ENCODE data around the gene DGLUCY. TPM values are rescaled to one million over a fixed set of nuclear protein-coding genes. Genes with fewer than 3 reads are reported as not detected.
A peak's percentile ranks its signal among the peaks of the same experiment; 100 is the strongest.

DGLUCY gene
- total and polyA plus RNA-seq, 4 donors = 42.5 to 72.4 (median 51.1) TPM

GRCh38 chr14:91233936-91234790, 120.3 kb downstream of the DGLUCY start:
- H3K4me1 ChIP-seq (ENCODE audit: control insufficient read depth, insufficient read depth, low read length) = no peaks in the 10 kb centered on the region
- no peak overlapping the region for H3K27ac ChIP-seq (ENCODE audit: low read depth, low read length)
- no peaks in the 10 kb centered on the region for H3K9me3 ChIP-seq (ENCODE audit: control insufficient read depth, insufficient read depth, low read length)
- no peak overlapping the region for H3K4me3 ChIP-seq (ENCODE audit: low read depth, low read length)
- no peaks in the 10 kb centered on the region for H3K27me3 ChIP-seq (ENCODE audit: control insufficient read depth, insufficient read depth, low read length)
- peaks cover 19% of the 10 kb centered on the region for H3K36me3 ChIP-seq (ENCODE audit: control insufficient read depth, insufficient read depth, low read length)
- no peak for DNase-seq (ENCODE audit: low read depth in 4 of 6, low spot score in 6 of 6)
- 94% methylated on average over 63 of the region's 63 CpGs for WGBS (ENCODE audit: insufficient coverage)

- Histone ChIP-seq H3K27me3 (ENCODE audit: control insufficient read depth, insufficient read depth, low read length) (no peaks in the 10 kb centered on the region), H3K27ac (ENCODE audit: low read depth, low read length) (no peak overlapping the region), H3K4me3 (ENCODE audit: low read depth, low read length) (no peak overlapping the region), H3K36me3 (ENCODE audit: control insufficient read depth, insufficient read depth, low read length) (peaks cover 19% of the 10 kb centered on the region), H3K4me1 (ENCODE audit: control insufficient read depth, insufficient read depth, low read length) (no peaks in the 10 kb centered on the region), H3K9me3 (ENCODE audit: control insufficient read depth, insufficient read depth, low read length) (no peaks in the 10 kb centered on the region)
- over 99% methylated on average over 16 of the region's 16 CpGs for WGBS (ENCODE audit: insufficient coverage)
- no peak for DNase-seq (ENCODE audit: low read depth in 4 of 6, low spot score in 6 of 6)
Measured at GRCh38 chr14:91234791-91235114, 120.9 kb downstream of the DGLUCY start.

- no peak overlapping the region for H3K27ac ChIP-seq (ENCODE audit: low read depth, low read length)
- H3K27me3 ChIP-seq (ENCODE audit: control insufficient read depth, insufficient read depth, low read length) = no peaks in the 10 kb centered on the region
- no peak for DNase-seq (ENCODE audit: low read depth in 4 of 6, low spot score in 6 of 6)
- 90% methylated on average over 6 of the region's 7 CpGs for WGBS (ENCODE audit: insufficient coverage)
- no peak overlapping the region for H3K4me3 ChIP-seq (ENCODE audit: low read depth, low read length)
- H3K4me1 ChIP-seq (ENCODE audit: control insufficient read depth, insufficient read depth, low read length) = no peaks in the 10 kb centered on the region
- H3K9me3 ChIP-seq (ENCODE audit: control insufficient read depth, insufficient read depth, low read length) = no peaks in the 10 kb centered on the region
- H3K36me3 ChIP-seq (ENCODE audit: control insufficient read depth, insufficient read depth, low read length) = peaks cover 19% of the 10 kb centered on the region
Measured at GRCh38 chr14:91235841-91236240, 122.0 kb downstream of the DGLUCY start.

GRCh38 chr14:91237219-91237618, 123.3 kb downstream of the DGLUCY start:
- Histone ChIP-seq H3K4me1 (ENCODE audit: control insufficient read depth, insufficient read depth, low read length) (no peaks in the 10 kb centered on the region), H3K27ac (ENCODE audit: low read depth, low read length) (no peak overlapping the region), H3K27me3 (ENCODE audit: control insufficient read depth, insufficient read depth, low read length) (no peaks in the 10 kb centered on the region), H3K4me3 (ENCODE audit: low read depth, low read length) (no peak overlapping the region), H3K36me3 (ENCODE audit: control insufficient read depth, insufficient read depth, low read length) (peaks cover 19% of the 10 kb centered on the region), H3K9me3 (ENCODE audit: control insufficient read depth, insufficient read depth, low read length) (no peaks in the 10 kb centered on the region)
- no CpG with 5 or more reads among the region's 7 CpGs for WGBS (ENCODE audit: insufficient coverage)
- DNase-seq (ENCODE audit: low read depth in 4 of 6, low spot score in 6 of 6) = no peak

GRCh38 chr14:91238085-91238484, 124.2 kb downstream of the DGLUCY start:
- H3K4me1 ChIP-seq (ENCODE audit: control insufficient read depth, insufficient read depth, low read length) = no peaks in the 10 kb centered on the region
- H3K27me3 ChIP-seq (ENCODE audit: control insufficient read depth, insufficient read depth, low read length) = no peaks in the 10 kb centered on the region
- no peak overlapping the region for H3K4me3 ChIP-seq (ENCODE audit: low read depth, low read length)
- no peak for DNase-seq (ENCODE audit: low read depth in 4 of 6, low spot score in 6 of 6)
- H3K27ac ChIP-seq (ENCODE audit: low read depth, low read length) = no peak overlapping the region
- H3K9me3 ChIP-seq (ENCODE audit: control insufficient read depth, insufficient read depth, low read length) = no peaks in the 10 kb centered on the region
- 92% methylated on average over 2 of the region's 4 CpGs for WGBS (ENCODE audit: insufficient coverage)
- H3K36me3 ChIP-seq (ENCODE audit: control insufficient read depth, insufficient read depth, low read length) = peaks cover 17% of the 10 kb centered on the region

- Histone ChIP-seq H3K27ac (ENCODE audit: low read depth, low read length) (no peak overlapping the region), H3K4me3 (ENCODE audit: low read depth, low read length) (no peak overlapping the region), H3K27me3 (ENCODE audit: control insufficient read depth, insufficient read depth, low read length) (no peaks in the 10 kb centered on the region), H3K4me1 (ENCODE audit: control insufficient read depth, insufficient read depth, low read length) (peaks cover 3% of the 10 kb centered on the region), H3K9me3 (ENCODE audit: control insufficient read depth, insufficient read depth, low read length) (no peaks in the 10 kb centered on the region), H3K36me3 (ENCODE audit: control insufficient read depth, insufficient read depth, low read length) (peaks cover 12% of the 10 kb centered on the region)
- no peak for DNase-seq (ENCODE audit: low read depth in 4 of 6, low spot score in 6 of 6)
- 82% methylated on average over 2 of the region's 8 CpGs for WGBS (ENCODE audit: insufficient coverage)
Measured at GRCh38 chr14:91238661-91239060, 124.8 kb downstream of the DGLUCY start.

GRCh38 chr14:91241863-91242262, 128.0 kb downstream of the DGLUCY start:
- no peaks in the 10 kb centered on the region for H3K36me3 ChIP-seq (ENCODE audit: control insufficient read depth, insufficient read depth, low read length)
- no peaks in the 10 kb centered on the region for H3K9me3 ChIP-seq (ENCODE audit: control insufficient read depth, insufficient read depth, low read length)
- no peak for DNase-seq (ENCODE audit: low read depth in 4 of 6, low spot score in 6 of 6)
- H3K27ac ChIP-seq (ENCODE audit: low read depth, low read length) = no peak overlapping the region
- WGBS (ENCODE audit: insufficient coverage) = 77% methylated on average over 7 of the region's 7 CpGs
- H3K4me1 ChIP-seq (ENCODE audit: control insufficient read depth, insufficient read depth, low read length) = peaks cover 20% of the 10 kb centered on the region
- no peak overlapping the region for H3K4me3 ChIP-seq (ENCODE audit: low read depth, low read length)
- no peaks in the 10 kb centered on the region for H3K27me3 ChIP-seq (ENCODE audit: control insufficient read depth, insufficient read depth, low read length)

GRCh38 chr14:91242635-91243034, 128.8 kb downstream of the DGLUCY start:
- H3K36me3 ChIP-seq (ENCODE audit: control insufficient read depth, insufficient read depth, low read length) = no peaks in the 10 kb centered on the region
- WGBS (ENCODE audit: insufficient coverage) = 73% methylated on average over 2 of the region's 4 CpGs
- no peaks in the 10 kb centered on the region for H3K27me3 ChIP-seq (ENCODE audit: control insufficient read depth, insufficient read depth, low read length)
- H3K27ac ChIP-seq (ENCODE audit: low read depth, low read length) = no peak overlapping the region
- DNase-seq (ENCODE audit: low read depth in 4 of 6, low spot score in 6 of 6) = no peak
- H3K4me1 ChIP-seq (ENCODE audit: control insufficient read depth, insufficient read depth, low read length) = peaks cover 20% of the 10 kb centered on the region
- peaks cover 2% of the 10 kb centered on the region for H3K9me3 ChIP-seq (ENCODE audit: control insufficient read depth, insufficient read depth, low read length)
- H3K4me3 ChIP-seq (ENCODE audit: low read depth, low read length) = no peak overlapping the region

- peaks cover 20% of the 10 kb centered on the region for H3K4me1 ChIP-seq (ENCODE audit: control insufficient read depth, insufficient read depth, low read length)
- 79% methylated on average over 3 of the region's 6 CpGs for WGBS (ENCODE audit: insufficient coverage)
- H3K9me3 ChIP-seq (ENCODE audit: control insufficient read depth, insufficient read depth, low read length) = peaks cover 2% of the 10 kb centered on the region
- no peaks in the 10 kb centered on the region for H3K36me3 ChIP-seq (ENCODE audit: control insufficient read depth, insufficient read depth, low read length)
- no peak overlapping the region for H3K4me3 ChIP-seq (ENCODE audit: low read depth, low read length)
- no peak for DNase-seq (ENCODE audit: low read depth in 4 of 6, low spot score in 6 of 6)
- no peaks in the 10 kb centered on the region for H3K27me3 ChIP-seq (ENCODE audit: control insufficient read depth, insufficient read depth, low read length)
- H3K27ac ChIP-seq (ENCODE audit: low read depth, low read length) = no peak overlapping the region
Measured at GRCh38 chr14:91243074-91243471, 129.2 kb downstream of the DGLUCY start.

- H3K9me3 ChIP-seq (ENCODE audit: control insufficient read depth, insufficient read depth, low read length) = peaks cover 2% of the 10 kb centered on the region
- no peaks in the 10 kb centered on the region for H3K36me3 ChIP-seq (ENCODE audit: control insufficient read depth, insufficient read depth, low read length)
- no peaks in the 10 kb centered on the region for H3K27me3 ChIP-seq (ENCODE audit: control insufficient read depth, insufficient read depth, low read length)
- H3K4me3 ChIP-seq (ENCODE audit: low read depth, low read length) = no peak within 1 kb of the TSS
- H3K27ac ChIP-seq (ENCODE audit: low read depth, low read length) = no peak within 1 kb of the TSS
- WGBS (ENCODE audit: insufficient coverage) = 10% methylated on average over 9 of the region's 12 CpGs
- peaks cover 20% of the 10 kb centered on the region for H3K4me1 ChIP-seq (ENCODE audit: control insufficient read depth, insufficient read depth, low read length)
- peak in 3 of 6 donors; percentile 49 to 85 (median 72) for DNase-seq (ENCODE audit: low read depth in 4 of 6, low spot score in 6 of 6)
Measured at GRCh38 chr14:91244501-91244901, 130.6 kb downstream of the DGLUCY start, which contains the start of gene GPR68. Gene GPR68, minus strand, starts transcription at chr14:91244704. Its CDS starts 9,654 bp downstream, at chr14:91235050.

All from spinal cord (tissue), 10 donors.